H1 (cell line): ENCODE results near the gene FAM241A. TPM values are rescaled to one million over a fixed set of nuclear protein-coding genes. Genes with fewer than 3 reads are reported as not detected.

Source experiments
- CTCF ChIA-PET: fragments of 300-600 bp; sonication (Branson Sonifier 250); formaldehyde crosslinking; loops from one replicate; lab custom pipeline; 2021; ENCODE audit not compliant: partially characterized antibody; lab: Charles Lee
- POLR2A ChIA-PET: fragments of 300-600 bp; sonication (Branson Sonifier 250); formaldehyde crosslinking; loops from one replicate; lab custom pipeline; 2021; ENCODE audit warnings: inconsistent platforms; ENCODE audit not compliant: partially characterized antibody; lab: Charles Lee
- DNase-seq, 2 experiments: peaks; one replicate each; pipeline versions ENCODE4 v3.0.0 to v3.0.0-alpha.2; 2010 to 2022; ENCODE audit warnings: low spot score in 2 of 2, low read depth in 1 of 2, mixed read lengths in 1 of 2
- FAIRE-seq: peaks from 2 replicates; lab custom pipeline; 2011; peaks lifted over from hg19 to GRCh38; lab: Jason Lieb, UNC
- H2AFZ ChIP-seq: 2 replicates; pipeline ENCODE4 v1.8.1; 2012; ENCODE audit warnings: low read length, inconsistent platforms
- H2AK5ac ChIP-seq: 2 replicates; pipeline ENCODE4 v1.6.1; 2013; ENCODE audit warnings: low read depth, low read length
- H2BK120ac ChIP-seq: replicated peaks from 2 replicates; pipeline ENCODE3; 2013; ENCODE audit warnings: low read depth, low read length, inconsistent platforms
- H2BK12ac ChIP-seq: 2 replicates; pipeline ENCODE4 v1.6.1; 2013; ENCODE audit warnings: low read depth, low read length
- H2BK15ac ChIP-seq: 2 replicates; pipeline ENCODE4 v1.6.1; 2013; ENCODE audit warnings: low read length
- H2BK20ac ChIP-seq: 2 replicates; pipeline ENCODE4 v1.6.1; 2013; ENCODE audit warnings: low read length
- H2BK5ac ChIP-seq: 2 replicates; pipeline ENCODE4 v1.6.1; 2013; ENCODE audit warnings: low read depth, low read length
- H3K14ac ChIP-seq: 2 replicates; pipeline ENCODE4 v1.6.1; 2013; ENCODE audit warnings: inconsistent platforms; ENCODE audit not compliant: insufficient read length
- H3K18ac ChIP-seq: 2 replicates; pipeline ENCODE4 v1.6.1; 2013; ENCODE audit warnings: low read length; ENCODE audit errors: extremely low read depth
- H3K23ac ChIP-seq: 2 replicates; pipeline ENCODE4 v1.6.1; 2013; ENCODE audit warnings: inconsistent platforms; ENCODE audit not compliant: insufficient read length
- H3K23me2 ChIP-seq: 2 replicates; pipeline ENCODE4 v1.6.1; 2013; ENCODE audit warnings: low read depth, low read length
- H3K27ac ChIP-seq: 2 replicates; pipeline ENCODE4 v1.6.1; 2011; ENCODE audit warnings: low read depth, low read length, inconsistent platforms
- H3K27me3 ChIP-seq, 4 experiments: replicated peaks in 1 of 4; 1 replicate in 1 of 4; 2 replicates in 3 of 4; pipeline versions ENCODE4 v1.6.1 to v1.8.1; 2011 to 2013; ENCODE audit warnings: low read length in 3 of 4, mild to moderate bottlenecking in 3 of 4, inconsistent platforms in 2 of 4, mixed read lengths in 2 of 4, moderate library complexity in 1 of 4; ENCODE audit not compliant: control insufficient read depth in 3 of 4, insufficient read depth in 3 of 4; ENCODE audit errors: extremely low read depth in 1 of 4
- H3K36me3 ChIP-seq, 4 experiments: 2 replicates each; pipeline versions ENCODE4 v1.6.1 to v1.8.1; 2011 to 2013; ENCODE audit warnings: mild to moderate bottlenecking in 4 of 4, low read length in 3 of 4, moderate library complexity in 2 of 4, control low read depth in 1 of 4, inconsistent platforms in 1 of 4; ENCODE audit not compliant: insufficient read depth in 4 of 4, control insufficient read depth in 2 of 4
- H3K4ac ChIP-seq: replicated peaks from 2 replicates; pipeline ENCODE3; 2013; ENCODE audit warnings: low read length, low read depth, mixed read lengths, inconsistent platforms; ENCODE audit not compliant: insufficient read length
- H3K4me1 ChIP-seq, 4 experiments: replicated peaks in 1 of 4; 1 replicate in 1 of 4; 2 replicates in 3 of 4; pipeline versions ENCODE4 v1.6.1 to v1.8.1; 2011 to 2013; ENCODE audit warnings: low read length in 3 of 4, inconsistent platforms in 2 of 4, mixed read lengths in 1 of 4; ENCODE audit not compliant: insufficient read depth in 4 of 4, control insufficient read depth in 3 of 4
- H3K4me2 ChIP-seq, 2 experiments: 2 replicates each; pipeline versions ENCODE4 v1.6.1 to v1.8.1; 2011 to 2013; ENCODE audit warnings: low read depth in 2 of 2, low read length in 2 of 2, control low read depth in 1 of 2, inconsistent platforms in 1 of 2, mild to moderate bottlenecking in 1 of 2; ENCODE audit not compliant: insufficient read depth in 1 of 2
- H3K4me3 ChIP-seq, 4 experiments: fragments of 200-600, 300-600 bp in 1 of 4; sonication (generic), shearing (Covaris generic), sonication (Bioruptor Twin) in 1 of 4; 2 replicates each; pipeline versions ENCODE4 v1.5.1 to v1.8.1; 2011 to 2016; ENCODE audit warnings: low read length in 4 of 4, low read depth in 3 of 4, control low read depth in 2 of 4, inconsistent platforms in 2 of 4, mild to moderate bottlenecking in 2 of 4, mixed read lengths in 1 of 4, moderate library complexity in 1 of 4; ENCODE audit not compliant: insufficient read depth in 2 of 4; ENCODE audit errors: extremely low read depth in 1 of 4
- H3K56ac ChIP-seq: replicated peaks from 2 replicates; pipeline ENCODE3; 2013; ENCODE audit warnings: low read depth, mild to moderate bottlenecking, mixed read lengths, low read length, inconsistent platforms; ENCODE audit not compliant: insufficient read length
- H3K79me1 ChIP-seq: 2 replicates; pipeline ENCODE4 v1.6.1; 2013; ENCODE audit warnings: low read depth, low read length, control low read depth
- H3K79me2 ChIP-seq, 2 experiments: 2 replicates each; pipeline versions ENCODE4 v1.6.1 to v1.8.1; 2012 to 2013; ENCODE audit warnings: low read length in 2 of 2, mild to moderate bottlenecking in 2 of 2, inconsistent platforms in 1 of 2; ENCODE audit not compliant: insufficient read depth in 2 of 2, control insufficient read depth in 1 of 2
- H3K9ac ChIP-seq, 4 experiments: replicated peaks in 1 of 4; 1 replicate in 1 of 4; 2 replicates in 3 of 4; pipeline versions ENCODE4 v1.6.1 to v1.8.1; 2011 to 2013; ENCODE audit warnings: low read depth in 3 of 4, low read length in 3 of 4, control low read depth in 2 of 4, mild to moderate bottlenecking in 2 of 4, moderate library complexity in 2 of 4, inconsistent platforms in 1 of 4; ENCODE audit errors: extremely low read depth in 1 of 4
- H3K9me3 ChIP-seq, 2 experiments: 2 replicates each; pipeline versions ENCODE4 v1.6.1 to v1.8.1; 2012 to 2013; ENCODE audit warnings: mild to moderate bottlenecking in 2 of 2, moderate library complexity in 2 of 2, control low read depth in 1 of 2, inconsistent platforms in 1 of 2, low read depth in 1 of 2, low read length in 1 of 2, mixed read lengths in 1 of 2; ENCODE audit not compliant: insufficient read depth in 2 of 2
- H4K20me1 ChIP-seq, 2 experiments: replicated peaks in 1 of 2; 2 replicates each; pipeline versions ENCODE3 to v1.8.1; 2011 to 2013; ENCODE audit warnings: inconsistent platforms in 2 of 2, low read length in 2 of 2, mild to moderate bottlenecking in 1 of 2; ENCODE audit not compliant: insufficient read depth in 2 of 2, control insufficient read depth in 1 of 2
- H4K5ac ChIP-seq: 2 replicates; pipeline ENCODE4 v1.6.1; 2013; ENCODE audit warnings: low read length, low read depth, mixed read lengths, inconsistent platforms; ENCODE audit not compliant: insufficient read length
- H4K8ac ChIP-seq: 2 replicates; pipeline ENCODE4 v1.8.0; 2013; ENCODE audit warnings: mild to moderate bottlenecking, moderate library complexity, low read length, inconsistent platforms; ENCODE audit not compliant: insufficient read depth; ENCODE audit errors: extremely low read depth
- H4K91ac ChIP-seq: replicated peaks from 2 replicates; pipeline ENCODE3; 2013; ENCODE audit warnings: low read length, mixed read lengths, inconsistent platforms; ENCODE audit not compliant: insufficient read length
- BCL11A ChIP-seq, 2 experiments: IDR thresholded peaks; one replicate each; pipeline ENCODE4 v1.6.1; 2011; ENCODE audit warnings: low read depth in 2 of 2, low read length in 2 of 2, mild to moderate bottlenecking in 2 of 2
- EGR1 ChIP-seq: IDR thresholded peaks from 2 replicates; pipeline ENCODE4 v1.6.1; 2011; ENCODE audit warnings: low read depth, low read length, borderline replicate concordance
- EP300 ChIP-seq, 2 experiments: IDR thresholded peaks; 1 replicate in 1 of 2; 2 replicates in 1 of 2; pipeline ENCODE4 v1.6.1; 2011 to 2012; ENCODE audit warnings: low read depth in 2 of 2, low read length in 2 of 2, mild to moderate bottlenecking in 2 of 2, borderline replicate concordance in 1 of 2, inconsistent platforms in 1 of 2, moderate library complexity in 1 of 2
- NRF1 ChIP-seq: IDR thresholded peaks from 2 replicates; pipeline ENCODE4 v1.6.1; 2011; ENCODE audit warnings: mild to moderate bottlenecking, low read depth, low read length, improper control_type of control experiment
- SP2 ChIP-seq: IDR thresholded peaks from 2 replicates; pipeline ENCODE4 v1.6.1; 2012; ENCODE audit warnings: mild to moderate bottlenecking, low read length, inconsistent platforms
- TBP ChIP-seq: IDR thresholded peaks from 2 replicates; pipeline ENCODE4 v1.6.1; 2011; ENCODE audit warnings: low read depth, low read length, improper control_type of control experiment
- TCF12 ChIP-seq: IDR thresholded peaks from 2 replicates; pipeline ENCODE4 v1.6.1; 2011; ENCODE audit warnings: low read depth, mild to moderate bottlenecking, low read length
- ZNF274 ChIP-seq: IDR thresholded peaks from 2 replicates; pipeline ENCODE4 v1.7.0; 2012; ENCODE audit warnings: low read length, borderline replicate concordance; ENCODE audit errors: extremely low read depth
- WGBS, 2 experiments: shearing (Covaris generic) in 1 of 2; methylation state at CpG; one replicate each; pipeline versions ENCODE4 v1.1.6 to v1.1.7; 2013 to 2015; ENCODE audit warnings: low lambda C conversion rate in 2 of 2, mixed read lengths in 2 of 2, inconsistent platforms in 1 of 2, low coverage in 1 of 2, missing lambda C conversion rate in 1 of 2; ENCODE audit not compliant: insufficient replicate concordance in 2 of 2, insufficient coverage in 1 of 2, insufficient read length in 1 of 2; ENCODE audit errors: extremely low coverage in 1 of 2, missing lambda C conversion rate in 1 of 2; 5-methylcytosine and 5-hydroxymethylcytosine counted together
- polyA plus RNA-seq, 7 experiments: library from polyadenylated mRNA; depleted of rRNA in 3 of 7; stranded (reverse) in 5 of 7; unstranded in 2 of 7; fragments of >200 nt in 5 of 7; fragments of 200-250 nt in 2 of 7; gene quantifications; 1 replicate in 5 of 7; 2 replicates in 1 of 7; 4 replicates in 1 of 7; pipeline versions ENCODE4 v1.2.1 to v1.2.3, GENCODE V29; 2011 to 2013; ENCODE audit warnings: missing spikeins in 2 of 7, mixed read lengths in 2 of 7
- total RNA-seq: library from RNA; stranded (reverse); fragmentation: NEBNext Ultra II Directional; extraction: Animal tissue kit (Norgen Biotek cat#: 25700); gene quantifications from 2 replicates; pipeline ENCODE4 v1.2.1, GENCODE V29; 2021
- TF ChIP-seq, protein P1 (sequence below): IDR thresholded peaks from 2 replicates; pipeline ENCODE4 v1.6.1; 2012; ENCODE audit warnings: low read length, inconsistent platforms

FAM241A gene
- total and polyA plus RNA-seq, 2 of the 8 experiments (the other 6 are each of a cell fraction or from before 2014, with no cell fraction given): 0.20 to 0.73 TPM

DNA sequence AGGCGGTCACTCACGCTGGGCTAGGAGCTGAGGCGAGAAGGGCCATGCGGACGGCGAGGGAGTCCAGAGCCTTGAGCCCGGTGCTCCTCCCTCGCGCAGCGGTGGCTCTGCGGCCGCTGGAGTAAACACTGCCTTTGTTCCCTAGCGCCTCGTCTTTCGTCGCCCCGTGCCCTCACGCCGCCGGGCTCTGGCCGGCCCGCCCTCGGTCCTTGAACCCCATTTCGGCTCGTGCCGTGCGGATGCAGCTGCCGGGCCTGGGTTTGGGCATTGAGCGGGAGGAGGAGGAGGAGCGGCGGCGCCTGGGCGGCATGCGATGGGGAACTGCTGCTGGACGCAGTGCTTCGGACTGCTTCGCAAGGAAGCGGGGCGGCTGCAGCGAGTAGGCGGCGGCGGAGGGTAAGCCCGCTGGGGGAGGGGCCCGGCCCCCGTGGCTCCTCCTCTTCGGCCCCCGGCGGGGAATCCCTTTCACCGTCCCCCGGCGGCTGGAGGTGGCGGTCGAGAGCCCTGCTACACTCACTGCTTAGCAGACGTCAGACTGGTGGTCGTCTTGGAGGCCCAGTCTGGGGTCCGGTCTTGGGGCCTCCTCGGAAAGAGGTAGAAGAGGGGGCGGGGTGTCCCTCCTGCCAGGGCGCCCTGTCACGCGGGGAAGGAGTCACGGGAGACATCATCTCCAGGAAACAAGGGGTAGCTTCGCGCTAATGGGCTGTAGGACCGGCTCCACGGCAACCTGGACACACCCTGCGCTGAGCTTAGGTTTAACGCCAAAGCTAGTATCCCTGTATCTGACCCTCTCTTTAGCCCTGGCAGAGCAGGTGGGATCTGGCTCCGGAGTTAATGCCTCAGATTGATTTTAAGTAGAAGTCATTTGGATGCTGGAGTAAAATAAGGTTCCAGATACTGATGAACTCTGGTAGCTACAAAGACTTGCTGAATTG lies 86.8 kb downstream of the FAM241A start, which contains the start of gene AP1AR:
AP1AR (plus strand) TSS at position 9 of the 935 bp plus-strand sequence; CDS start at position 314, 305 bp downstream.
- H3K18ac ChIP-seq: peak within 1 kb of the TSS; percentile 95
- H3K79me1 ChIP-seq: no peaks in the 10 kb centered on the region
- no peaks in the 10 kb centered on the region for H3K9me3 ChIP-seq
- H3K23me2 ChIP-seq: peaks cover 7% of the 10 kb centered on the region
- H2AK5ac ChIP-seq: no peak within 1 kb of the TSS
- H3K4me3 ChIP-seq: peak within 1 kb of the TSS; percentile 72 to 97 (median 90)
- peak within 1 kb of the TSS; percentile 88 for H4K5ac ChIP-seq
- H3K36me3 ChIP-seq: no peaks in the 10 kb centered on the region
- DNase-seq (peak in 1 of 2 experiments; percentile 93), FAIRE-seq (no peak)
- H3K4me1 ChIP-seq: peaks cover 0 to 6% (median 0%) of the 10 kb centered on the region in 4 experiments; a peak in 2 of 7 replicates
- peak within 1 kb of the TSS; percentile 45 for H2AFZ ChIP-seq
- WGBS, 2 experiments: 2% methylated on average over 27 of the region's 70 CpGs; no CpG with 5 or more reads in 1 of the 2 experiments
- peak within 1 kb of the TSS; percentile 99 for H2BK5ac ChIP-seq
- CTCF ChIA-PET: interaction anchor here (0.6 to 8.7 kb wide), 11 partner anchors 13 to 286 kb away, joined by 3 to 97 read pairs (median 3); partner anchors contain the start of gene TIFA
- H2BK120ac ChIP-seq: no peak within 1 kb of the TSS
- no peaks in the 10 kb centered on the region for H4K20me1 ChIP-seq
- H3K27ac ChIP-seq: peak within 1 kb of the TSS; percentile 98
- H2BK15ac ChIP-seq: no peak within 1 kb of the TSS; the same call in 1 of the 2 replicates
- H3K27me3 ChIP-seq: no peaks in the 10 kb centered on the region
- peaks cover 0 to 50% of the 10 kb centered on the region in 2 experiments; a peak in 3 of 4 replicates for H3K79me2 ChIP-seq
- no peak within 1 kb of the TSS for H2BK20ac ChIP-seq
- peak within 1 kb of the TSS; percentile 91 for H3K56ac ChIP-seq
- POLR2A ChIA-PET: interaction anchor here (0.6 to 1.9 kb wide), 18 partner anchors 8 to 1001 kb away, joined by 3 to 13 read pairs (median 3); no protein-coding TSS in a partner anchor
- peak within 1 kb of the TSS; percentile 66 for H3K4ac ChIP-seq
- H3K23ac ChIP-seq: no peak within 1 kb of the TSS
- H3K4me2 ChIP-seq: peak within 1 kb of the TSS; percentile 92 to 95
- peak within 1 kb of the TSS; percentile 78 for H4K91ac ChIP-seq
- peak within 1 kb of the TSS; percentile 28 for H3K14ac ChIP-seq
- H4K8ac ChIP-seq: peak within 1 kb of the TSS; percentile 100
- H2BK12ac ChIP-seq: peak within 1 kb of the TSS; percentile 88; the same call in 1 of the 2 replicates
- H3K9ac ChIP-seq: peak within 1 kb of the TSS; percentile 93 to 99 (median 98)
- TF ChIP-seq NRF1: no peak
- TF ChIP-seq EP300 (IDR thresholded peaks at IDR 0.05; ENCODE audit: borderline replicate concordance in 1 of 2, low read depth in 2 of 2, low read length in 2 of 2): peak in 1 of 2 experiments; percentile 1; a peak in 1 of 3 replicates
- TF ChIP-seq, protein P1, sequence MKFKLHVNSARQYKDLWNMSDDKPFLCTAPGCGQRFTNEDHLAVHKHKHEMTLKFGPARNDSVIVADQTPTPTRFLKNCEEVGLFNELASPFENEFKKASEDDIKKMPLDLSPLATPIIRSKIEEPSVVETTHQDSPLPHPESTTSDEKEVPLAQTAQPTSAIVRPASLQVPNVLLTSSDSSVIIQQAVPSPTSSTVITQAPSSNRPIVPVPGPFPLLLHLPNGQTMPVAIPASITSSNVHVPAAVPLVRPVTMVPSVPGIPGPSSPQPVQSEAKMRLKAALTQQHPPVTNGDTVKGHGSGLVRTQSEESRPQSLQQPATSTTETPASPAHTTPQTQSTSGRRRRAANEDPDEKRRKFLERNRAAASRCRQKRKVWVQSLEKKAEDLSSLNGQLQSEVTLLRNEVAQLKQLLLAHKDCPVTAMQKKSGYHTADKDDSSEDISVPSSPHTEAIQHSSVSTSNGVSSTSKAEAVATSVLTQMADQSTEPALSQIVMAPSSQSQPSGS: no peak
- no peak for TF ChIP-seq BCL11A (IDR thresholded peaks at IDR 0.05; ENCODE audit: low read depth in 2 of 2, low read length in 2 of 2)
- no peak for TF ChIP-seq ZNF274
- TF ChIP-seq SP2: no peak
- TF ChIP-seq EGR1: no peak
- TF ChIP-seq TCF12: no peak
- peak; percentile 57; the same call in 1 of the 2 replicates for TF ChIP-seq TBP
